GM12874 (cell line): ENCODE data around the gene RSRC1.

ENCODE experiments used
- TF ChIP-seq, protein P1 (sequence below): IDR thresholded peaks from 2 replicates; pipeline ENCODE4 v1.5.1; 2011; ENCODE audit warnings: low read depth, mild to moderate bottlenecking, control low read depth, low read length, moderate library complexity; ENCODE audit not compliant: insufficient read depth

RSRC1 gene

DNA sequence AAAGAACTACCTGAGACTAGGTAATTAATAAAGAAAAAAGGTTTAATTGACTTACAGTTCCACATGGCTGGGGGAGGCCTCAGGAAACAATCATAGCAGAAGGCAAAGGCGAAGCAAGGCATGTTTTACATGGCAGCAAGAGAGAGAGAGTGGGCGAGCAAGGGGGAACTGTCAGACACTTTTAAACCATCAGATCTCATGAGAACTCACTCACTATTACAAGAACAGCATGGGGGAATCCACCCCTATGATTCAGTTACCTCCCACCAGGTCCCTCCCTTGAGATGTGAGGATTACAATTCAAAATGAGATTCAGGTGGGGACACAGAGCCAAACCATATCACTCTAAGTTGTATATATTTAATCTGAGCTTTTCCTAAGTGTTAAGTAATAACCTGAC is 382.1 kb downstream of the RSRC1 start:
- TF ChIP-seq, protein P1, sequence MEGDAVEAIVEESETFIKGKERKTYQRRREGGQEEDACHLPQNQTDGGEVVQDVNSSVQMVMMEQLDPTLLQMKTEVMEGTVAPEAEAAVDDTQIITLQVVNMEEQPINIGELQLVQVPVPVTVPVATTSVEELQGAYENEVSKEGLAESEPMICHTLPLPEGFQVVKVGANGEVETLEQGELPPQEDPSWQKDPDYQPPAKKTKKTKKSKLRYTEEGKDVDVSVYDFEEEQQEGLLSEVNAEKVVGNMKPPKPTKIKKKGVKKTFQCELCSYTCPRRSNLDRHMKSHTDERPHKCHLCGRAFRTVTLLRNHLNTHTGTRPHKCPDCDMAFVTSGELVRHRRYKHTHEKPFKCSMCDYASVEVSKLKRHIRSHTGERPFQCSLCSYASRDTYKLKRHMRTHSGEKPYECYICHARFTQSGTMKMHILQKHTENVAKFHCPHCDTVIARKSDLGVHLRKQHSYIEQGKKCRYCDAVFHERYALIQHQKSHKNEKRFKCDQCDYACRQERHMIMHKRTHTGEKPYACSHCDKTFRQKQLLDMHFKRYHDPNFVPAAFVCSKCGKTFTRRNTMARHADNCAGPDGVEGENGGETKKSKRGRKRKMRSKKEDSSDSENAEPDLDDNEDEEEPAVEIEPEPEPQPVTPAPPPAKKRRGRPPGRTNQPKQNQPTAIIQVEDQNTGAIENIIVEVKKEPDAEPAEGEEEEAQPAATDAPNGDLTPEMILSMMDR = no peak

DNA sequence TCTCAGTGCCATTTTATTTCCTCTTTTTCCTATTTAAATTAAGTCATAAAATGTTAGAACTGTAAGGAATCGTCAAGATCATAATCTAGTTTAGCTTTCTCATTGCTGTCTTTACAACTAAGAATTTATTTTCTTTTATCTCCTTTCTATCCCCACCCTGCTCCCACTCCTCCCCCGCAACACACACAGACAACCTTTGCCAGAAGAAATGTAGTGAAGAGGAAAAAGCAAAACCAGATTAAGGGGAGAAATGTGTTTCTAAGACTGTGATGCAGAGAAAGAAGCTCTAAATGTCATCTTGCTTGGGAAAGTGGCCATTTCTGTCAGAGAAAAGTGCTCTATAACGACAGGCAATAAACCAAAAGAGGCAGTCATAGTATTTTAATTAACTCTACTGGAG is 382.8 kb downstream of the RSRC1 start:
- TF ChIP-seq, protein P1 = no peak

DNA sequence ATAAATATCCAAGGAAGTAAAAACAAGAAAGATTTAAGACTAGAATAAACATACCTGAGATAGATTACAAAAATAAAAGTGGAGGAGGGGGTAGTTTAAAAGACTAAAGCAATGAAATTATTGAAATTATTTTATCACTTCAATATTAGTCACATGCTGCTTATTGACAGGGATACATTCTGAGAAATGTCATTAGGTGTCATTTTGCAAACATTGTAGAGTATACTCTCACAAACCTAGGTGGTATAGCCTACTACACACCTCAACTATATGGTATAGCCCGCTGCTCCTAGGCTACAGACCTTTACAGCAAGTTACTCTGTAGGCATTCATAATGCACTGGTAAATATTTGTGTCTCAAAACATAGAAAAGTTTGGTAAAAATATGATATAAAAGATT is 384.0 kb downstream of the RSRC1 start:
- TF ChIP-seq, protein P1 = no peak

DNA sequence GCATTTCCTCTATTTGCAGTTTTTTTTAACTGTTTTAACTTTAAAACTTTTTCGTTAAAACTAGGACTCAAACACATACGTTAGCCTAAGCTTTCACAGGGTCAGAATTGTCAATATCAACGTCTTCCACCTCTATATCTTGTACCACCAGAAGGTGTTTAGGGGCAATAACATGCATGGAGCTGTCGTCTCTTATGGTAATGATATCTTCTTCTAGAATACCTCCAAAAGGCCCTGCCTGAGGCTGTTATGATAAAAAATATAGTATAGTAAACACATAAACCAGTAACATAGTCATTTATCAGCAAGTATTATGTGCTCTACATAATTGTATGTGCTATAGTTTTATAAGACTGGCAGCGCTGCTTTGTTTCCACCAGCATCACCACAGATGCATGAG is 384.8 kb downstream of the RSRC1 start:
- TF ChIP-seq, protein P1 = no peak

DNA sequence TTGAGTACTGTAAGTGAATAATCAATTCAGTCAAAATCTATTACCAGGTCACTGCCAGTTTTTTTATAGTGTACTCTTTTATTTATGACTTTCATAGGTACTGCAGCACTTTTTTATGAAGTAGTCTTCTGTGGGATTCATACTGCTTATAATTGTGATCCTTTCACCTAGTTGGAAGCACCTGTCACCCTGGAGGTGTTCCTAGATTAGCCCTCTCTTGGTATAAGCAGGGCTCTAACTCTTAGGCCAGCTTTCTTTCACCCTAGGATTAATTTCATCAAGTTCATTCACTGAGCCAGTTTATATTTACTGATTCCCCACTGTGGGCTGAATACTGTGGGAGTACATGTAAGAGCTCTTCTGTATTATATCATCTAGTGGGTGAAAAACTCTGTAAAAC is 395.2 kb downstream of the RSRC1 start:
- TF ChIP-seq, protein P1 = no peak

DNA sequence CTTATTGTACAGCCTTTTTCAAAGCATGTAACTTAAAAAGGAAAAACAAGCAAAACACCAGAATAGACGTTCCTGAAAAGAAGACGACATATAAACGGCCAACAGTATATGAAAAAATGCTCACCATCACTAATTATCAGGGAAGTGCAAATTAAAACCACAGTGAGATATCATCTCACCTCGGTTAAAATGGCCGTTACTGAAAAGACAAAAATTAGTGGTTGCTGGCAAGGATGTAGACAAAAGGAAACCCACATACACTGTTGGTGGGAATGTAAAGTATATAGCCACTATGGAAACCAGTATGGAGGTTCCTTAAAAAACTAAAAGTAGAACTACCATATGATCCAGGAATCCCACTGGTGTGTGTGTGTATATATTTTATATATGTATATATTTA is 396.6 kb downstream of the RSRC1 start:
- TF ChIP-seq, protein P1 = no peak

DNA sequence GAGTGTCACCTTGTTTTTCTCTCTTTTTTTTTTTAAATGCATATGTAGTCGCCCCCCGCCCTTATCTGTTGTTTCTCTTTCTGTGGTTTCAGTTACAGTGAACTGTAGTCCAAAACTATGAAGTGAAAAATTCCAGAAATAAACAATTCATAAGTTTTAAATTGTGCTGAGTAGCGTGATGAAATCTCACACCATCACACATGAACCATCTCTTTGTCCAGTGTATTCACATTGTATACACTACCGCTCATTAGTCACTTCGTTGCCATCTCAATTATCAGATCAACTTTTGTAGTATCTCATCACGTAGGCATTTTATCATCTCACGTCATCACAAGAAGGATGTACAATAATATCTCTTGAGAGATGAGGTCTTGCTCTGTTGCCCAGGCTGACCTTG is 398.6 kb downstream of the RSRC1 start:
- TF ChIP-seq, protein P1 = no peak

DNA sequence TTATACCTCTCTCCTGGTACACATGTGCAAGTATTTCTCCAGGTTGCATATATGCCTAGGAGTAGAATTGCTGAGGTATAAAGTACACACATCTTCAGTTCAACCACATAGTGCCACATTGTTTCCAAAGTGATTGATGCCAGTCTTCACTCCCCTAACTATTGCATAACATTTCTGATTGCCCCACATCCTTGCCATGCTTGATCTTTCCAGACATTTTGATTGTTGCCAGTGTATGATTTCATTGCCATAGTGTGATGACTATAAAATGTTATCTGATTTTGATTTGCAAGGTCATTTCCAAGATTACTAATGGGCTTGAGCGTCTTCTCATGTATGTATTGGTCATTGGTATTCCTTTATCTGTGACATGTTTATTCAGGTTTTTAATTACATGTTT is 400.0 kb downstream of the RSRC1 start:
- TF ChIP-seq, protein P1 = no peak
